ENCODE measurements around the gene RMC1.
"Not testable (repeated sequence)": the region's sequence is repeated elsewhere in the genome, so short reads cannot be mapped to it uniquely, and the experiment has no call there.

Gene RMC1

DNA sequence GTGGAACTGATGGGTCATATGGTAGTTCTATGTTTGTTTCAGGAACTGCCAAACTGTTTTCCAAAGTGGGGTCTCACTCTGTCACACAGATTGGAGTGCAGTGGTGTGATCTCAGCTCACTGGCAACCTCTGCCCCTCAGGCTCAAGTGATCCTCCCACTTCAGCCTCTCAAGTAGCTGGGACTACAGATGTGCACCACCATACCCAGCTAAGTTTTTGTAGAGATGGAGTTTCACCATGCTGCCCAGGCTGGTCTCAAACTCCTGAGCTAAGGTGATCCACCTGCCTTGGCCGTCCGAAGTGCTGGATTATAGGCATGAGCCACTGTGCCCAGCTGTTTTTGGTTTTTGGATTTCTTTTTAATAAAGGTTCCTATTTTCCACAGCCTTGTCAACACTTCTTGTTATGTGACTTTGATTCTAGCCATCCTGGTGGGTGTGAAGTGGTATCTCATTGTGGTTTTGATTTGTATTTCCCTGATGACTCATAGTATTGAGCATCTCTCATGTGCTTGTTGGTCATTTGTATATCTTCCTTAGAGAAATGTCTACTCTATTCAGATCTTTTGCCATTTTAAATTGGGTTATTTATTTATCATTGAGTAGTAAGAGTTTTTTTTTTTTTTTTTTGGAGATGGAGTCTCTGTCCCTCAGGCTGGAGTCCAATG, 60.2 kb downstream of the RMC1 start:
- DNase-seq: no peak

DNA sequence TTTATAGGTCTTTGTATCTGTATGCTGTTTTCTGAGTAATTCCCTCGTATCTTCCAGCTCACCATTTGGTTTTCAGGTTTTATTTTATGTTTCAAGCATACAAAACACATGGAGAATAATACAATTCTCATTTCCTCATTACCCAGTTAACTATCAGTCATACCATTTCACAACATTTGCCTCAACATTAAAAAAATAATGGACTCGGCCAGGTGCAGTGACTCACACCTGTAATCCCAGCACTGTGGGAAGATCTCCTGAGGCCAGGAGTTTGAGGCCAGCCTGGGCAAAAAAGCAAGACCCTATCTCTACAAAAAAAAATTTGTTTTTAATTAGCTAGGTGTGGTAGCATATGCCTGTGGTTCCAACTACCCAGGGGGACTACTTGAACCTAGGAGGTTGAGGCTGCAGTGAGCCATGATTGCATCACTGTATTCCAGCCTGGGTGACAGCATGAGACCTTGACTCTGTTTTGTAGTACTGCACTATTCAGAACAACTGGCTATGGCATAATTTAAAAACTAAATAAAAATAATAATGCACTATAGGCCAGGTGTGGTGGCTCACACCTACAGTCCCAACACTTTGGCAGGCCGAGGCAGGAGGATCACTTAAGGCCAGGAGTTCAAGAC, 62.7 kb downstream of the RMC1 start:
- no peak for DNase-seq

DNA sequence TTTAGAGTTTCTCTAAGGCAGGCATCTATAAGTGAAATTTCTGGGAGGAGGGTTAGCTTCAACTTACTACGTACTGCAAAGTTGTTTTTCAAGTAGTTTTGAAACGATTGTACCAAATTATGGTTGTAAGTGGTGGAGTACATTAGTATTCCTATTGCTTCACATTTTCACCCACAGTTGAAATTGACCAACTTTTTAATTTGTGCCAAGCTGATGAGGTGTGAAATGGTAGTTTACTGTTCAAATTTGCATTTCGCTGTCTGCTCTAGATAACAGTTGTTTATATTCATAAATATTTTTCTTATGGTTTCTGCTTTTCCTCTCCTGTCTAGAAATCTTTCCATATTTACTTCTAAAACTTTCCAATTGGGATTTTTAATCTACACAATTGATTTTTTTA, 64.4 kb downstream of the RMC1 start:
- no peak for DNase-seq

DNA sequence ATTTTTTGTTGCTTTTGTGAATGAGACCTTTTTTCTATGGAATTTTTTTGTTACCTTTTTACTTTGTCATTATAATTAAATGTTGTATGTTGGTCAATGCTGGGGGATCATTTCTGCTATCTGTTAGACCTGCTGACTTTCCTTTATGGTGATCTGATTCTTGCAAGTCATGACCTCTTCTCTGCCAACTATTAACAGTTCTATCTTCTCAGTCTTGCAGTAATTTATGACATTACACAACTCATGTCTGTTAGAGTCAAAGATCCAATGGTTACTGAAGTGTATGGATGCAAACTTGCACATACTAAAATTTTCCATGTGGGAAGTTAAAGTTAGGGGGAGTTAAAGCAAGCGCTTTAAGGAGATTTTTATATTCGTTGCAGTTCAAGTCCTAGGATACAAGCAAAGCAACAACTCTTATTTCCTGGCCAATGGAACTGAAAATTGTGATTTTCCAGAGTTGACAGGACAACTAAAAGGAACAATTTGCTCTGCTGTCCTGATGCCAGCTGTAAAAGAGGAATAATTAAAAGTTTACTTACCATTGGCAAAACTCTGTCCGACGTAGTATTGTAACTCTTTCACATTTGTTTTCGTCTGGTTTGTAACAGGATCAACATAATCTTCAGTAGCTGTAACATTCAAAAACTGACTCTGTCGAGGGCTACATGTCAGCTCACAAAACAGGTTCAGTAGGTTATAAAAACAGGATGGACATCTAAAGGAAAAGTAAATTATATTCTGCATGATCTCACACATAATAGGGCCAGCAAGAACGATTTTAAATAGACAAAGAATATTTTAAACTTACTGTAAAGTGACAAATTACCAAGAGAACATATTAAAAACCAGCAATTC, 65.2 kb downstream of the RMC1 start:
- DNase-seq: no peak

DNA sequence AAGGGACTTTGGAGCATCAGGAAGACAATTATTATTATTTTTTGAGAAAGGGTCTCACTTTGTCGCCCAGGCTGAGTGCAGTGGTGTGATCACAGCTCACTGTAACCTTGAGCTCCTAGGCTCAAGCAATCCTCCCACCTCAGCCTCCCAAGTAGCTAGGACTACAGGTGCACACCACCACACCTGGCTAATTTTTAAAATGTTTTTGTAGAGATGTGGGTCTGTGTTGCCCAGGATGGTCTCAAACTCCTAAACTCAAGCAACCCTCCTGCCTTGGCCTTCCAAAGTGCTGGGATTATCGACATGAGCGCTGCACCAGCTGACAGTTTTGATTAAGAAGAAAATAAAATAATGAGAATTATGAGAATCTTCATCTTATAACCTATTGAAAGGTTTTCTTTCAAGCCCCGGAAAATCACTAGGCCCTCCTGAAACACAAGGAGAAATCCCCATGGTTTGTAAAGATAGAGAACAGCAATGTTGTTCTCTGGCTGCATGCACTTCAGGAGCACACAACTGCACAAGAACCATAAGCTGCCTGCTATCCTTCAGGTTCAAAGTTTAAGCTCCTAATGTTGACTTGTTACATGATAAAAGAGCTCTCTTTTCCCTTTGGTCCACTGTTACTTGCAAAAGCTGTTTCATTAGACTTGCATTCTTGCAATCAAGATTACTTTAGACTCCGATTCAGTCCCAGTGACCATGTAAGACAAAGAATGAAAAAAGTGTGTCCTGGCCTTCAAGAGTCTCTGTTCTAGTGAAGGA, 66.2 kb downstream of the RMC1 start:
- no peak for DNase-seq

DNA sequence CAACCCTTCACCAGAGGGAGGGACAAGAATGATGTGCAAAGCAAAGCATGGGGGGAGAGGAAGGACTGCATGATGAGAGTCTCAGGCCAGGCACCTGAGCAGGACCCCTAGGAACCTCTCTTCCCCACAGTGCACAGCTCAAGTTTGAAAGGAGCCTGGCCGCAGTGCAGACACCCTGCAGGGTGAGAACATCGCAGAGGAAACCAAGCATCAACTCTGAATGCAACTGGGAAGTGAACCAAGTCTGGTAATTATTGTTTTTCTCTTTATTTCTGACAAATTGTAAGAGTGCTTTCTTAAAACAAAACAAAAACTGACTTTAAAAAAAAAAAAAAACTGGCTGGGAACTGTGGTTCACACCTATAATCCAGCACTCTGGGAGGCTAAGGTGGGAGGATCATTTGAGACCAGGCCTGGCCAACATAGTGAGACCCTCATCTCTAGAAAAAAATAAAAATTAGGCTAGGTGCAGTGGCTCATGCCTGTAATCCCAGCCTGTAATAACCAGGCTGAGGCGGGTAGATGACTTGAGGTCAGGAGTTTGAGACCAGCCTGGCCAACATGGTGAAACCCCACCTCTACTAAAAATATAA, 67.7 kb downstream of the RMC1 start:
- no peak for DNase-seq

DNA sequence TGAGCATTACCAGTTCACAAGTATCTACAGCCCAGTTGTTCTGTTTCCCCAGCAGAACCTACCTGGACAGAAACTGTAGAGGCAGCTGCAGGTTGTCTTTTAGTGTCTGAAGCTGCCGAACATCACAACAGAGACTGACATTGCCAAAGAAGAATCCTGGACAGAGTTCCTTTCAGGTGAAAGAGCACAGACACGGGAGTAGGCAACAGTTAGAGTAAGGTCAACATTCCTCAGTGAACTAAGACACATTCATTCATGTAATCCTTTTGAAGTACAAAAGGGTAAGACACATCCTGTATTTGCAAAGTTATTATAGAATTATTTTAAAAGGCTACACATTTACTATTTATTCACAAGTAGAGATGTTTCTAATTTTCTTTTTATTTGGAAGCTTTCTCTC, 68.7 kb downstream of the RMC1 start:
- no peak for DNase-seq

DNA sequence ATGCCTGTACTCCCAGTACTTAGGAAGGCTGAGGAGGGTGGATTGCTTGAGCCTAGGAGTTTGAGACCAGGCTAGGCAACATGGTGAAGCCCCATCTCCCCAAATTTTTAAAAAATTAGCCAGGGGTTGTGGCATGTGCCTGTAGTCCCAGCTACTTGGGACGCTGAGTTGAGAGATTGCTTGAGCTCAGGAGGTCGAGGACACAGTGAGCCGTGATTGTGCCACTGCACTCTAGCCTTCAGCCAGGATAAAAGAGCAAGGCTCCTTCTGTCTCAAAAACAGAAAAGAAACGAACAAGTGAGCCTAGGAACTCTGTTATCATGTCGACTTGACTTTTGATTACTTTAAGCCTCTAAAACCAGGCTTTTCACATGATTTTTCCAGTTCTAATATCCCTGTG, 69.3 kb downstream of the RMC1 start:
- no peak for DNase-seq

DNA sequence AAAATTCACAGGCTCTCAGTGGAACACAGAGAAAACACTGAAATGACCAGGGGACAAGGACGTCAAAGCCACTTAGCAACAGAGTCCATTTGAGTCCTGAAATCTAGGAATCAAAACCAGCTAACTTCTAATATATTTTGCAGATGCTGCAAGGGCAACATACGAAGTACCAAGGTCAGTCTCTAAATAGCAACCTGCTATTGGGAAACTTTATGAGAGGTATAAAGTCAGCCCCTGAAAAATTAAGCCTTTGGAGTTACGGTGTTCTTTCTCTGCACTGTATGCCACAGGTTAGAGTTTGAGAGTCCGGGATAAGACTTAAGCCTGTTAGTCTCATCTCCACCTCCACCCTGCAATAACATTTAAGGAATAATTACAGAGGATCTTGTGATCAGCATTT, 69.7 kb downstream of the RMC1 start:
- DNase-seq: no peak

DNA sequence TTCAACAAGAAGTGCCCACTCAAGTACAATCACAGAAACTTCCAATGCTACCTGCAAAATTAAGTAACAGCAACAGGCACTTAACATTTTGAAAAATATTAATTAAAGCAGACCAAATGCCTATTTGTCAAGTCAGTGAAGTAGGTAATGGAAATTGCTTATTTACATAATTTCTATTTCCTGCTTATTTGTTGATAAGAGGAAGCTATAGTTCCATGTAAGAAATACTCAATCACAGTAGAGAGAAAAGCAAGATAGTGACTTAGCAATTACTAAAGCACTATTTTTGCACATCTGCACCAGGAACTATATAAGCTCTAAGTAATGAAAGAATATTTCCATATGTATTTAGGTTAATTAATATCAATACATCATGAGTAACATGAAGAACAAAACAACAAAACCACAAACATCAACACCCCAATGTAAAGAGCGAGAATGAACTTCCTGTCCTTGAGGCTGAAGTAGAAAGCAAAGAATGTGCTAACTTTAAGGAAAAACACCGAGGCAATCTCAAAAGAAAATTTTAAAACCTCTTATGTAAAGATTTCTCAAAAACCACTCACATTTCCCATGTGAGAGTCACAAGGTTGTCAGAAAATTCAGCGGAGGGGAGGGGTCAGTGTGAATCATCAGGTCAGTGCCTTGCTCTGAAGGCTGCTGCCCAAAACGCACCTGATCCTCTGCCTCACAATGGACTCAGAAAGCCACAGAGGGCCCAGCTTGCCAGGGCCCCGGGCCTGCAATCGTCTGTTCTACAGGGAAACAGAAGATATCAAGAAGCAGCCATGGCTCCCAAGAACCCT, 70.5 kb downstream of the RMC1 start:
- DNase-seq: no peak

DNA sequence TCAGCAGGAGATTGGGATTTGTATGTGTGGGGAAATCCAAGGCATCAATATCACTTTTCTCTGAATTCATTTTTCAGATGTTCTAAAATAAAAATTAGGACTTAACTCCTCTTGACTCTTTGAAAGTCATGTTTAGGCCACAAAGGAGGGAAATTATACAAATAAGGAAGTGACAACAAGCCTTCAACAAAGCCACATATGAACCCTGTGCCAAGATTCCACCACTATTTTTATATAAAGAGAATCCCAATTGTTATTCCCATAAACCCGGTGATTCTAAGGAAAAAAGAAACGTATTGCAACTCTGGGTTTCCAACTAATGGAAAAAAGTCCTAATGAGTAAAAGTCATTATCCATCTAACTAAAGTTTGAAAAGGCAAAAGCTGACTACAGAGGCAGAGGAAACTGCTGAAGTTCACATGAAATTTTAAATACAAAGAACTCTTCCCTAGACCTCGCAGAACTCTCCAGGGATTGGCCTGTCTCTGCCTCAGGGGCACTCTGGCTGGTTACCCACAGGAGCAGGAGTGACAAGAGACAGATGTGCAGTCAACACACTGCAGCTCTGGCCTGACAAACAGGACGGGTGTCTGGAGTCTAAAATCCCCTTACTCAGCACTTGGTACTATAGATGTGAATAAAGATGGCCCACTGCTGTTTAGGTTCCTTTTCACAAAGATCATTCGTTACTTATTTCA, 71.4 kb downstream of the RMC1 start:
- DNase-seq: no peak

DNA sequence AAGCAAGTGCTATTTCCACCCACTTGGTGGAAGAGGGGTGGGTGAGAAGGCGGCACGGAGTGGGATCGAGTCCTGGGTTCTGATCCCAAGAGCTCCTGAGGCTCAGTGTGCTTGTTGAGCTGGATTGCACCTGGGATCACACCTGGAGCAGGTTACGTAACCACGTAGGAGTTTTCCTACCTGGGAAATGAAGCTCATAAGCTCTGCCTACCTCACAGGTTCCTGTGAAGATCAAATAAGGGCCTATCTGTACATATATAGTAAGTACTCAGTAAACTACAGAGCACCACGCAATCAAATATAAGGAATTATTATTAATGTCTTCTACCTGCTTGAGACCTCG, 72.0 kb downstream of the RMC1 start:
- DNase-seq: no peak

DNA sequence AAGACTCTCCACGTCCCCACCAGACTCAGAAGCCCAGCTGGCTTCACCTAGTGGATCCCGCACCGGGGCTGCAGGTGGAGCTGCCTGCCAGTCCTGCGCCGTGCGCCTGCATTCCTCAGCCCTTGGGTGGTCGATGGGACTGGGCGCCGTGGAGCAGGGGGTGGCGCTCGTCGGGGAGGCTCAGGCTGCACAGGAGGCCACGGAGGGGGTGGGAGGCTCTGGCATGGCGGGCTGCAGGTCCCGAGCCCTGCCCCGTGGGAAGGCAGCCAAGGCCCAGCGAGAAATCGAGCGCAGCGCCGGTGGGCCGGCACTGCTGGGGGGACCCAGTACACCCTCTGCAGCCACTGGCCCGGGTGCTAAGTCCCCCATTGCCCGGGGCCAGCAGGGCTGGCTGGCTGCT, 74.2 kb downstream of the RMC1 start:
- not testable (repeated sequence) for DNase-seq

DNA sequence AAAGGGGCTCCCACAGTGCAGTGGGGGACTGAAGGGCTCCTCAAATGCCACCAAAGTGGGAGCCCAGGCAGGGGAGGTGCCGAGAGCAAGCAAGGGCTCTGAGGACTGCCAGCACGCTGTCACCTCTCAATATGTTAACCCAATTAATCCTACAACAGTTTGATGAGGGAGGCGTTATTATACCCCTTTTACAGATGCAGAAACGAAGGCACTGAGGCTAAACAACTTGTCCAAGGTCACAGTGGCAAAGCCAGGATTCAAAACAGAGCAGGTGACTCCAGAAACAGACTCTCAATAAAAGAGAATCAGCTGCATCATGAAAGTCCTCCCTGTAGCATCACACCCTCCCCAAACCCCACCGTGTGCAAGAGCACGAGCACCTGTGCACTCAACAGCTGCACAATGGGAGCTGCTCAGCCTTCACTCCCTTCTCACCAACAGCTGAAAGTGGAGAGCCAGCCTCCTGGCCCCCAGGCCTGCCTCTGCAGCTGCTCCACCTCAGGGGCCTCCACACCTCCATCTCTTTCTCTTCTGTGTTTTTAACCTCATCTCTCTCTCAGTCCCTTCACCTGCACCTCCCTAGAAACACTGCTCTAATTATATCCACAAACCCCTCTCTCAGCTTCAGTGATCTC, 74.9 kb downstream of the RMC1 start:
- DNase-seq: no peak

DNA sequence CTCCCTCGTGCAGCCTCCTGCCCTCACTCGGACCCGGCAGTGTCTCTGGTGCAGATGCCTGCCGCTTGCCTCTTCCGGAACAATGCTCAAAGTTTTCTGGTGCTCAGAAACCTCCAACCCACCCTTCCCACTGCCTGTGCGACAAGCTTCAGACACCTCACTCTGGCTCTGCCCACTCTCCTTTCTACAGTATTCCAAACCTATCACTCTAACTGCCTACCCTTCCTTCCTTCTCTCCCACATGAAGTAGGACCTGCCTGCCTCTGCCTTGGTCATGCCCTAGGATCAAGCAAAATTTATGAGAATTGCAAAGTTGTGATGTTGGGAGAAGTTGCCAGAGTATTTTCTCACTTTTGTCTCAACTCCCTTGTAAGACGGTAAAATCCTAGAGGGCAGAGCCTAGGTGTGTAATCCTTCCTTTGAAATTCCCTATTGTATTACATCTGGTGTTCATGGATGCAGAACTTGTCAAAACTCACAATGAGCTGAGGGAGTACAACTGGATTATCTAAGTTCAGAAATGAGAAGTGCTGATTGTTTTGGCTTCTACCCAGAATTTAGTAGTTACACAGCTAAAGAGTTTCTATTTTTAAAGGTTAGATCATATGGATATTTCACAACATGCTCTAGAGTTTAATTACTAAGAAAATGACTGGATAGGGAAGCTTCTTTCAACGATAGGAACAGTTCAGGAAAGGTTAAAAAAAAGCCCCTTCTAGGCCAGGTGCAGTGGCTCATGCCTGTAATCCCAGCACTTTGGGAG, 75.8 kb downstream of the RMC1 start:
- DNase-seq: no peak

DNA sequence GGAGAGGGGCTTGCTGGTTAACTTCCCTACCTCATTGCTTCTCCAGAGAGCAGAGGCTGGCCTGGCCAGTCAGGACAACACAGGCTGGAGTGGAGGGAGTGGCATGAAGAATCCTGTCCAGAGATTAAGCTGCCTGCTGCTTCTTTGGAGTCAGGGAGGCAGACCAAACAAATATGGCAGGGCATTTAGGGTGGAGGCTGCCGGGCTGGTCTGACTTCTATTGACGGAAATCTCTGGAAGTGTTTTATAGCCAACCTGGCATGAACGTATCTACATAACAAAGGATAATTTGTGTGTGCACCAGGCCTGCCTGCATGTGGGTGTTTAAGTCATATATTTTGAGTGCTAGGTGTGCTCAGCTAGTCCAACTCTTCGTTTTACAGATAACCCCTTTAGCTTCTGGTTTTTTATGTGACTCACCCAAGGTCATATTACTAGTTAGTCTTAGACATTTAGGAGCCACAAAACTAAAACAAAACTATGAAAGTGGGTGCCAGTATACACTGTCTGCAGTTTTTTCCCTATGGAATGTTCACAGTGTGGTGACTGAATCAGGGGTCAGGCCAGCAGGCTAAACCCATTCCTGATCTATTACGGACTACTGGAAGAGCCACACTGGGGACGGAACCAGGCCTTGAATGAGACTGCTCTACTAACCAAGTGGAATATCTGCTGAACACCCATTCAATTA, 77.5 kb downstream of the RMC1 start:
- DNase-seq: no peak

Data from effector CD8-positive, alpha-beta T cell (primary cell).